H1 (cell line): Measurements from ENCODE around the gene ABTB1. TPM values are rescaled to one million over a fixed set of nuclear protein-coding genes. Genes with fewer than 3 reads are reported as not detected.

ENCODE experiments used
- JUND ChIP-seq: IDR thresholded peaks from 2 replicates; pipeline ENCODE4 v1.6.1; 2011; ENCODE audit warnings: mild to moderate bottlenecking, improper control_type of control experiment, low read length
- KDM1A ChIP-seq: fragments of 200-600, 300-600 bp; sonication (generic); IDR thresholded peaks from 2 replicates; pipeline ENCODE4 v1.7.1; 2016; ENCODE audit warnings: mild to moderate bottlenecking, low read length, borderline replicate concordance
- polyA plus RNA-seq, 7 experiments: library from polyadenylated mRNA; depleted of rRNA in 3 of 7; stranded (reverse) in 5 of 7; unstranded in 2 of 7; fragments of >200 nt in 5 of 7; fragments of 200-250 nt in 2 of 7; gene quantifications; 1 replicate in 5 of 7; 2 replicates in 1 of 7; 4 replicates in 1 of 7; pipeline versions ENCODE4 v1.2.1 to v1.2.3, GENCODE V29; 2011 to 2013; ENCODE audit warnings: missing spikeins in 2 of 7, mixed read lengths in 2 of 7
- total RNA-seq: library from RNA; stranded (reverse); fragmentation: NEBNext Ultra II Directional; extraction: Animal tissue kit (Norgen Biotek cat#: 25700); gene quantifications from 2 replicates; pipeline ENCODE4 v1.2.1, GENCODE V29; 2021

The ABTB1 gene
- total and polyA plus RNA-seq, 2 of the 8 experiments (the other 6 are each of a cell fraction or from before 2014, with no cell fraction given): 7.1 to 9.4 TPM

GRCh38 chr3:127662001-127662469, 10.7 kb upstream of the ABTB1 start (continued):
- TF ChIP-seq JUND (no peak), KDM1A (no peak)
- TF ChIP-seq, all 59 proteins: peak for 0
